Activated CD8-positive, alpha-beta memory T cell treated with anti-CD3 and anti-CD28 coated beads, Interleukin-2, amount 50 U/mL, for 48 hours (primary cell): ENCODE data around the gene FBXO8.
"Not testable (repeated sequence)": the region's sequence is repeated elsewhere in the genome, so short reads cannot be mapped to it uniquely, and the experiment has no call there.

Experiments used
- DNase-seq: peaks from one replicate; pipeline ENCODE4 v3.0.0-alpha.2; 2020

FBXO8 gene, protein sequence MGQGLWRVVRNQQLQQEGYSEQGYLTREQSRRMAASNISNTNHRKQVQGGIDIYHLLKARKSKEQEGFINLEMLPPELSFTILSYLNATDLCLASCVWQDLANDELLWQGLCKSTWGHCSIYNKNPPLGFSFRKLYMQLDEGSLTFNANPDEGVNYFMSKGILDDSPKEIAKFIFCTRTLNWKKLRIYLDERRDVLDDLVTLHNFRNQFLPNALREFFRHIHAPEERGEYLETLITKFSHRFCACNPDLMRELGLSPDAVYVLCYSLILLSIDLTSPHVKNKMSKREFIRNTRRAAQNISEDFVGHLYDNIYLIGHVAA

DNA sequence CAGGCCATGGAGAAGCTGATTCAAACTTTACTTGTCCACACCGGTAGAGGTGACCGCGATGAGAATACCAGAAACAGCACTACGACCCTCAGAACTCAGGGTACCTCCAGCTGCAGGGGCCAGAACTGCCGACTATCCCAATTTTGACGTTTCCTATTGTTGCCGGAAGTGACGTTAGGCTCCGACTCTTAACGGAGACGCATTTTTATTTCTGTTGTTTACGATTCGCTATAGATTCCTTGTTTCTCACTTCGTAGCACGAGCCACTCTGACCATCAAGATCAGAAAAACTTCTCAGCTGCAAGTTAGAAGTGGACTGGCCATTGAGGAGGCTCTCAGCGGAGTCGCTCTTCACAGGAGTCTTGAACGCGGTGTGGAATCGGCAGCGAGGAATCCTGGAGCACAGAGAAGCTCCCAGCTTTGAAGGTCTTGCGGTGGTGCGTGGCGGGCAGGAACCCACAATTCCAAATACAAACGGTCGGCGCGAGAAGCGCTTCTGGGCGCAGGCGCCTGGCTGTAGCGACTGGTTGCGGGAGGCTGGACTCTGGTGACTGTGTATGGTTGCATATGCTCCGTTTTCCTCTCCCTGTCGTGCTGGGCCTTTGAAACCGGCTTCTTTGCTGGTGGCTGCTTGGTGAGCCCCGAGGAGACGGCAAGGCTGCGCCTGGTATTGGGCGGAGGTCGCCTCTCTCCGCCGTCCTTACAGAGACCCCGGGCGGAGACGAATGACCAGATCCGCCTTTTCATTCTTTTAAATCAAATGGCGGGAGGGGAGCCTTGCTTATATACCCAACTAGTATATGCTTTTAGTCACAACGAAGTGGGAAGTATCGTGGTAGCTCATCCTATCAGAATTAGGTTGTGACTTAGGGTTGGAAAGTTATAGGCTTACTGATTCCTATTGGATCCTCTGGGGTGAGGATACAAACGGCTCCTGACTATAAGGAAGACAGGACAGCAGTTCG, at the start of gene FBXO8, which contains the start of gene CEP44:
Gene FBXO8 (minus strand): TSS at position 161 of the 965 bp plus-strand sequence. CDS start 20,575 bp downstream, outside the sequence.
Gene CEP44 (plus strand): TSS at position 405 of the 965 bp plus-strand sequence. CDS start 15,211 bp downstream, outside the sequence.
- DNase-seq: peak; percentile 82

DNA sequence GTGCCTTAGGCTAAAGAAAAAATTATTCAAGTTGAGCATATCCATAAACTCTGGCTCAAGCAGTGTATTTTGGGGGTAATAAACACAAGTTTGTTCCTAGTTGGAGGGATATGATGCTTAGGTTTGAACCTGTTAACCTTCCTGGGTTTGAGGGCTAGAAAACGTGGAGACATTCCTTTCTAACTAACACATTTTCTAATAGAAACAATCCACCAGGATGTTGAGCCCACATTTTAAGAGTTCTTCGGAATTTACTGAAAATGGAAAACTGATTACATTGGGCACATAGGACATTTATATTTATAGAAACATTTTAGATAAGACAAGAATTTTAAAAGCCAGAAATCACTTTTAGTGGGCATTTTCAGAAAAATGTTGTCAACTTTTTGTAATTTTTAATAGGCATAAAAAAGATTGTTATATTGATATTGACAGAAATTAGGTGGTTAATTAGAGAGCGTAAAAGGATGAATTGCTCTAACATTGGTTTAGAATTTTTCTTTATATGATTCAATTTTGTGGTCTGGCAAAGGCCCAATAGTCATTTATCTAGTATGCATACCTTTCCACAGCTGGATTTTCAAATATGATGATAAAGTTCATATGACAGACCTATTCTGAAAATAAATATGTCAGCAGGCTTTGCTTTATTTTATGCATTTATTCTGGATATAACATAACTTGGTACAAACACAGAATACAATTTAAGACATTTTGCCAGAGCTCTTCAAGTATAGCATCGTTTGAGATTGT, 49.5 kb upstream of the FBXO8 start:
- DNase-seq: no peak

- DNase-seq: no peak
Observed at GRCh38 chr4:174324725-174325124, 41.3 kb upstream of the FBXO8 start.

DNA sequence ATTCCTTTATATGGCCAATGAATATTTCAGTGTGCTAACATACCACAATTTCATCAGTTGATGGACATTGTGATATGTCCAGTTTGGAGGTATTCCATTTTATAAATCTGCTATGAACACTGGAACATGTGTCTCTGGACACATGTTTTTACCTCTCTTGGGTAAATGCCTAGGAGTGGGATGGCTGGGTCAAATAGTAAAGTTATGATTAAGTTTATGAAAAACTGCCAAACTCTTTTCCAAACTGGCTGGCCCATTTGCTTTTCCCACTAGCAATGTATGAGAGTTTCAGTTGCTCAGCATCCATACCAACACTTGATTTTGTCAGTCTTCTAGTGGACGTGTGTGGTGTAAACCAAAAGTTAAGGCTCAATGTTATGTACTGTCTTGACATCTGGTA, 40.8 kb upstream of the FBXO8 start:
- DNase-seq: no peak

- no peak for DNase-seq
Observed at GRCh38 chr4:174320494-174321199, 37.2 kb upstream of the FBXO8 start.

DNA sequence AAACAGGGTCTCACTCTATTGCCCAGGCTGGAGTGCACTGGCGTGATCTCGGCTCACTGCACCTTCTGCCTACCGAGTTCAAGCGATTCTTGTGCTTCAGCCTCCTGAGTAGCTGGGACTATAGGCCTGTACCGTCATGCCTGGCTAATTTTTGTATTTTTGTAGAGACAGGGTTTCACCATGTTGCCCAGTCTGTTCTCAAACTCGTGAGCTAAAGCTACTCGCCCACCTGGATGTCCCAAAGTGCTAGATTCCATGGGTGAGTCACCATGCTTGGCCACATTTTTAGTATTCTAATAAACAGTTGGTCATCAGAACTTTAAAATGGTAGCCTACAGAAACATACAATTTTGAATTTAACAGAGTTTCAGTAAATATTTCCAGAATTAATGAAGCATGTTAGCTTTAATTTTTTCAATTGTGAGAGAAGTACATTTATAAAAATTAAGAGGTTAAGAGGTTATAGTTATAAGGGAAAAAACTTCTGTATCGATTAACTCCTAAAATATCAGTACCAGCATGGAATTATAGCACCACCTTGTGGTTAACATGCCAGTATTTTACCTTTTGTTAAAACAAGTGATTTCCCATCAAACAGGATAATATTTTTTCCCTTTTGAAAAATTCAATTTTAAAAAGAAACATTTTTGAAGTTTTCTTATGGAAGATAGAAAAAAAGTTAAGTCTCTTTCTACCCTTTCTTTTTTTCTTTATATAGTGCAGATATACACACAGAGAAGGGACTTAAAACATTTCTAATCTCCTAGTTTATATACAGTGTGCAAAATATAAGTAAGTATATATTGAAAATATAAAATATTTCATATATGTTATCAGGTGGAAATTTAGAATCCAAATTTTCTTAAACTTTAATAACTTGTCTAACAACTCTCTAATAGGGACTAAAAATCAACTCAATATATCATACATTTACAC, 35.6 kb upstream of the FBXO8 start:
- DNase-seq: no peak

DNA sequence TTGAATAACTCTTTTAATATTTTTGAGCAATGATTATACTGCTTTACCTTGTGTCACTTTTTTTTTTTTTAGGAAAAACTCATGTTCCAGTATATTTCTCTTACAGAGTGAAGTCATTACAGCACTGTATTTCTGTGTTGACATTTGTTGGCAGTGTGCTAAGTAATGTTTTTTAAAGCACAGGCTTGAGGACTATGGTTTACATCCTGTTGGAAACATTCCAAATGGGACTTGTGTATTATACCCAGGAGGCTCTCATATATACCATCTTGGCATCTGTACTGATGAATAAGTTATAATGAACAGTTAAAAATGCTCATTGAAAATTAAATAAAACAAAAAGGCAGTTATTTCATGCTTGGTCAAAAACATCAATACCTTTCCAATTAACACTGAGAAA, 34.1 kb upstream of the FBXO8 start:
- no peak for DNase-seq

- DNase-seq: no peak
Observed at GRCh38 chr4:174316954-174317353, 33.5 kb upstream of the FBXO8 start.

- no peak for DNase-seq
Observed at GRCh38 chr4:174316546-174316945, 33.1 kb upstream of the FBXO8 start.

DNA sequence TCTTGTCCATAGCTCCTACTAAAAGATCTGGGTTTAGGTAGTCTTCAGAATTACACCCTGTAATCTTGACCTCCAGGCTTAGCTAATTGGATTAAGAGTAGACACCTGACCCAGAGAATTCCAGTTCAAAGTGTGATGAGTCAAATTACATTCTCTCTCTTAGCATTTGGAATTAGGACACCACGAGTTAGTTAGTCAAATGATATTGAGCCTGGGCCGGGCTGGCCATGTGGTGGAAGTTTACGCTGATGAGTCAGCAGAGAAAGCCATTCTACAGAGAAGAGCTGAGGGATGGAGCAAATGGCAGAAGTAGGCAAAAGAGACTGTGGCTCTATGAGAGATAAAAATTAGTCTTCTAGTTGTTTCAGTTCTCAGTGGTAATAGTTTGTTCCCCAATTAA, 31.3 kb upstream of the FBXO8 start:
- no peak for DNase-seq

DNA sequence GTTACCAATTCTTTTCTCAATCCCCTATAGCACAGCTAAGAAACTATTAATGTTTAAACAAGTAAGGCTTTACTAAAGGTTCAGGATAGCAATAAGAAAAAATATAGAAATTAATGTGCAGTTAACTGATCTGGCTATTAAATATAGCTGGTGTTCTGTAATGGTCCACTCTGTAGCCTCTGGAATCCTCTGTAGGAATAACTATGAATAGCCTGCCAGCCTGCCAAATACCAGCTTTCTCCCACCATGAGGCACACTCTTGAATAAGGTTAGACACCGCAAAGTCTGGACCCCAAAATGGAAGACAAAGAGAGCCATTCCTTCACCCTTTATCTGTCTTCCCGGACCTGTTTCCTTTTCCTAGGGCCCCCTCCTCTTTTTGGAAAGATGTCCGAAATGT, 30.8 kb upstream of the FBXO8 start:
- DNase-seq: no peak

DNA sequence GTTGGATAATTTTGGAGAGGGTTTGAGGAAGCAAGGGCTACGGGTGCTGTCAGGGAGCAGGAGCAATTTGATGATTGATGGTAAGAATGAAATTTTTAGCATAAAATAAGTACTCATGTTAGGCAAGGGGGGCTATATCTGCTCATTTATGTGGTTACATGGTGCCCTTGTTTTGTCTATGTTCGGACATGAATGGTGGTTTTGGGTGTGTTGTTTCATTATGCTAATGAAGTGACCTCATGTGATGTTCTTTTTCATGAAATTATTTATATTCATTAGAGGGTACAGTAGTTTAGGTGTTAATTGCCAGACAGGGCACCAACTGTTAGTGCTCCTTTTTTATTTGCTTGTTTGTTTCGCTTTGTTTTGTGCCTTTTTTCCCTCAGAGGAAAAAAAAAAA, 29.5 kb upstream of the FBXO8 start:
- DNase-seq: no peak

- no peak for DNase-seq
Observed at GRCh38 chr4:174307694-174308093, 24.2 kb upstream of the FBXO8 start.

DNA sequence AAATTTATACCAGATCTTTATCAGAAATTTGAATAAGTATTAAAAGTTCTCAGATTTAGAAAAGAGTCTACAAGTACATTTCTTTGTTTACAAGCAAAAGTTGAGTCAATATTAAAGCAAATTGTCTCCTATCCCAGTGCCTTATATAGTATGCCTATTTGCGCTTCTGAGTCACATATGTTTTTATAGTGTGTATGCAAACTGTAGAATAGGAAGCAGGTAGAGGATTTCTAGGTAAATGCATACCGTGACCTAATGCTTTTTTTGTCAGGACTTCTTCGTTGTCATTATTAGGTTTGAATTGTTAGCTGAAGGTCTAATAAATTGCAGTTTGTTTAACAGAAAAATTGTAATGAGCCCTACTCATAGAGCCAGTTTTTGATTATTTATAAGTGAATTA, 22.5 kb upstream of the FBXO8 start:
- DNase-seq: no peak

- DNase-seq: no peak
Observed at GRCh38 chr4:174304664-174305063, 21.2 kb upstream of the FBXO8 start.

DNA sequence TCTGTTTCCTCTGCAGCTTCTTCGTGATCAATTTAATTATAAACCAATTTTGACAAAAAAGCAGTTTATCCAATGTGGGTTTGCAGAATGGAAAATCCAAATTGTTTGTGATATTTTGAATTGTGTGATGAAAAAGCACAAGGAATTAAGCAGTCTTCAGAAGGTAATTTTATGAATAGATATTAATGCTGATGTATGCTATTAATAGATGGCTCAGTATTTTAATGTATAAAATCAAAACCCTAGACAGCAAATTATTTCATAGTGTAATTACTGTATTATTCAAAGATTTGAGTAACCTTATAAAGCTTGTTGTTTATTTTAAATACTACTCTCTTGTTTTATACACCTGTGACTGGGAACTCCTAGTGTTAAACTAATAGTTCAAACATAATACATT, 20.2 kb upstream of the FBXO8 start:
- DNase-seq: no peak

- DNase-seq: not testable (repeated sequence)
Observed at GRCh38 chr4:174295142-174295541, 11.7 kb upstream of the FBXO8 start.

DNA sequence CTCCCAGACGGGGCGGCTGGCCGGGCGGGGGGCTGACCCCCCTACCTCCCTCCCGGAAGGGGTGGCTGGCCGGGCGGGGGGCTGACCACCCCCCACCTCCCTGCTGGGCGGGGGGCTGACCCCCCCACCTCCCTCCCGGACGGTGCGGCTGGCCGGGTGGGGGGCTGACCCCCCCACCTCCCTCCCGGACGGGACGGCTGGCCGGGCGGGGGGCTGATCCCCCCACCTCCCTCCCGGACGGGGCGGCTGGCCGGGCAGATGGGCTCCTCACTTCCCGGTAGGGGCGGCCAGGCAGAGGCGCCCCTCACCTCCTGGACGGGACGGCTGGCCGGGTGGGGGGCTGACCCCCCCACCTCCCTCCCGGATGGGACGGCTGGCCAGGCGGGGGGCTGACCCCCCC, 11.2 kb upstream of the FBXO8 start:
- not testable (repeated sequence) for DNase-seq

GRCh38 chr4:174292473-174292872, 9.0 kb upstream of the FBXO8 start:
- DNase-seq: no peak

GRCh38 chr4:174286870-174287269, 3.4 kb upstream of the FBXO8 start:
- DNase-seq: no peak

DNA sequence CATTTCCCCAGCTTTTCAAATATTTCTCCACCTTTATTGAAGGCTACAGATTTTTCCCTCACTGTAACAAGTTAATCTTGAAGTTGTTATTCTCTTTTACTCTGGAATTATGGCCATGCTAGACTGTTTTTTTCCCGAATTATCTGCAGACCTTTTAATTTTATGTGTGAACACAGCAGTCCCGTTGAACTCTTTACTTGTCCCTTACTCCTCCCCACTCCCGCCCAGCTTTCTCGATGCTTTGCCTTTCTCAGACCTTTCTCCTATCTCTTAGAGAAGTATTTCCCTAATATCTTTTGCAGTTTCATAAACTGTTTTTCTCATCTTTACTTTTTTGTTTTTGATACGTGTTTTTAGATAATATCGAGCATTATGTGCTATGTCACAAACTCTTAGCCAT, 1.0 kb upstream of the FBXO8 start:
- DNase-seq: no peak
